HEK293 (cell line): ENCODE results near the gene SLC16A5.

Experiments used
- CTCF ChIA-PET: fragments of 350-600 bp; formaldehyde crosslinking; extraction: SDS; loops from one replicate; lab custom pipeline; 2021; ENCODE audit warnings: antibody characterized with exemption; lab: Yijun Ruan, JAX
- POLR2A ChIA-PET: fragments of 300-600 bp; formaldehyde crosslinking; extraction: SDS; loops from one replicate; lab custom pipeline; 2020; ENCODE audit warnings: antibody characterized with exemption, inconsistent platforms; lab: Yijun Ruan, JAX
- H3K27ac ChIP-seq: fragments of 200-500 bp; sonication (Bioruptor generic); 2 replicates; pipeline ENCODE4 v1.5.1; 2014; ENCODE audit warnings: low read depth, low read length, control low read depth, inconsistent platforms; ENCODE audit errors: extremely low read depth
- H3K36me3 ChIP-seq, 2 experiments: fragments of 200-500 bp in 1 of 2; sonication (Bioruptor generic) in 1 of 2; 1 replicate in 1 of 2; 2 replicates in 1 of 2; pipeline ENCODE4 v1.5.1; 2014 to 2017; ENCODE audit warnings: inconsistent platforms in 2 of 2, low read length in 2 of 2; ENCODE audit not compliant: control insufficient read depth in 2 of 2, insufficient read depth in 1 of 2
- H3K4me1 ChIP-seq: fragments of 200-500 bp; sonication (Bioruptor generic); 2 replicates; pipeline ENCODE4 v1.5.1; 2014; ENCODE audit warnings: mild to moderate bottlenecking, low read length, inconsistent platforms; ENCODE audit not compliant: control insufficient read depth, insufficient read depth
- H3K4me3 ChIP-seq: 2 replicates; pipeline ENCODE4 v1.5.1; 2011; ENCODE audit warnings: low read depth, mild to moderate bottlenecking, control low read depth, low read length, moderate library complexity
- H3K9me3 ChIP-seq: fragments of 200-500 bp; sonication (Bioruptor generic); 2 replicates; pipeline ENCODE4 v1.5.1; 2014; ENCODE audit warnings: low read depth, low read length, inconsistent platforms; ENCODE audit not compliant: control insufficient read depth, insufficient read depth
- GFI1B ChIP-seq: fragments of 450-650 bp; formaldehyde crosslinking; IDR thresholded peaks from 2 replicates; pipeline ENCODE4 v1.5.1; 2016; ENCODE audit warnings: missing biosample characterization, missing genetic modification characterization
- GLI2 ChIP-seq: fragments of 450-650 bp; formaldehyde crosslinking; IDR thresholded peaks from 2 replicates; pipeline ENCODE4; 2017; ENCODE audit warnings: missing biosample characterization, missing genetic modification characterization, low read depth, borderline replicate concordance
- HOXD13 ChIP-seq: sonication (generic); formaldehyde crosslinking; IDR thresholded peaks from 2 replicates; pipeline ENCODE4 v1.8.0; 2022; ENCODE audit warnings: missing genetic modification reagents, borderline replicate concordance
- KLF1 ChIP-seq: fragments of 450-650 bp; formaldehyde crosslinking; IDR thresholded peaks from 2 replicates; pipeline ENCODE4 v1.5.1; 2016; ENCODE audit warnings: missing biosample characterization, missing genetic modification characterization
- KLF7 ChIP-seq: fragments of 450-650 bp; formaldehyde crosslinking; IDR thresholded peaks from 2 replicates; pipeline ENCODE4 v1.5.1; 2016; ENCODE audit warnings: missing biosample characterization, missing genetic modification characterization, borderline replicate concordance
- PRDM1 ChIP-seq: fragments of 450-650 bp; formaldehyde crosslinking; IDR thresholded peaks from 2 replicates; pipeline ENCODE4; 2016; ENCODE audit warnings: missing biosample characterization, missing genetic modification characterization
- SALL2 ChIP-seq: fragments of 450-650 bp; formaldehyde crosslinking; IDR thresholded peaks from 2 replicates; pipeline ENCODE4 v1.5.0; 2017; ENCODE audit warnings: missing biosample characterization, mild to moderate bottlenecking, missing genetic modification characterization, borderline replicate concordance
- ZBTB6 ChIP-seq: fragments of 450-650 bp; formaldehyde crosslinking; IDR thresholded peaks from 2 replicates; pipeline ENCODE4 v1.5.1; 2017; ENCODE audit warnings: missing biosample characterization, missing genetic modification characterization
- ZFHX2 ChIP-seq: fragments of 450-650 bp; formaldehyde crosslinking; conservative IDR thresholded peaks from 2 replicates; pipeline ENCODE4 v1.5.1; 2016; ENCODE audit warnings: missing biosample characterization, missing genetic modification characterization
- ZIC2 ChIP-seq: fragments of 450-650 bp; formaldehyde crosslinking; IDR thresholded peaks from 2 replicates; pipeline ENCODE4 v1.5.1; 2016; ENCODE audit warnings: missing biosample characterization, missing genetic modification characterization
- ZNF169 ChIP-seq: fragments of 450-650 bp; formaldehyde crosslinking; IDR thresholded peaks from 2 replicates; pipeline ENCODE4 v1.5.1; 2016; ENCODE audit warnings: missing biosample characterization, missing genetic modification characterization
- ZNF214 ChIP-seq: fragments of 450-650 bp; formaldehyde crosslinking; IDR thresholded peaks from 2 replicates; pipeline ENCODE4 v1.5.1; 2017; ENCODE audit warnings: missing biosample characterization, mild to moderate bottlenecking, missing genetic modification characterization, borderline replicate concordance
- ZNF221 ChIP-seq: fragments of 450-650 bp; formaldehyde crosslinking; IDR thresholded peaks from 2 replicates; pipeline ENCODE4 v1.5.1; 2017; ENCODE audit warnings: missing biosample characterization, missing genetic modification characterization, borderline replicate concordance
- ZNF341 ChIP-seq: fragments of 450-650 bp; formaldehyde crosslinking; IDR thresholded peaks from 2 replicates; pipeline ENCODE4; 2016; ENCODE audit warnings: low read depth, missing biosample characterization, missing genetic modification characterization
- ZNF394 ChIP-seq: fragments of 450-650 bp; formaldehyde crosslinking; IDR thresholded peaks from 2 replicates; pipeline ENCODE4 v1.5.1; 2016; ENCODE audit warnings: missing biosample characterization, missing genetic modification characterization, mild to moderate bottlenecking, moderate library complexity, borderline replicate concordance
- ZNF433 ChIP-seq: fragments of 450-650 bp; formaldehyde crosslinking; IDR thresholded peaks from 2 replicates; pipeline ENCODE4 v1.5.1; 2016; ENCODE audit warnings: missing biosample characterization, missing genetic modification characterization, low read depth
- ZNF600 ChIP-seq: fragments of 450-650 bp; formaldehyde crosslinking; IDR thresholded peaks from 2 replicates; pipeline ENCODE4 v1.5.1; 2016; ENCODE audit warnings: missing biosample characterization, missing genetic modification characterization
- ZNF704 ChIP-seq: fragments of 450-650 bp; formaldehyde crosslinking; IDR thresholded peaks from 2 replicates; pipeline ENCODE4 v1.5.1; 2016; ENCODE audit warnings: missing biosample characterization, missing genetic modification characterization
- ZNF707 ChIP-seq: fragments of 450-650 bp; formaldehyde crosslinking; IDR thresholded peaks from 2 replicates; pipeline ENCODE4 v1.5.1; 2016; ENCODE audit warnings: missing biosample characterization, missing genetic modification characterization
- ZNF792 ChIP-seq: fragments of 450-650 bp; formaldehyde crosslinking; IDR thresholded peaks from 2 replicates; pipeline ENCODE4 v1.5.1; 2016; ENCODE audit warnings: missing biosample characterization, missing genetic modification characterization
- ZNF830 ChIP-seq: fragments of 450-650 bp; IDR thresholded peaks from 2 replicates; pipeline ENCODE4 v1.5.0; 2018; ENCODE audit warnings: missing biosample characterization, missing genetic modification characterization, low read depth, mild to moderate bottlenecking, moderate library complexity
- TF ChIP-seq, protein P1 (sequence below): fragments of 450-650 bp; formaldehyde crosslinking; IDR thresholded peaks from 2 replicates; pipeline ENCODE4 v1.5.1; 2016; ENCODE audit warnings: missing biosample characterization, missing genetic modification characterization
- TF ChIP-seq, protein P2 (sequence below): fragments of 450-650 bp; formaldehyde crosslinking; conservative IDR thresholded peaks from 2 replicates; pipeline ENCODE4 v1.5.1; 2016; ENCODE audit warnings: low read depth, missing biosample characterization, missing genetic modification characterization
- TF ChIP-seq, protein P3 (sequence below): fragments of 450-650 bp; formaldehyde crosslinking; IDR thresholded peaks from 2 replicates; pipeline ENCODE4 v1.5.1; 2016; ENCODE audit warnings: missing biosample characterization, missing genetic modification characterization

The SLC16A5 gene

GRCh38 chr17:75077496-75078283 lies 10.1 kb upstream of the SLC16A5 start (continued):
- TF ChIP-seq ZBTB6 (tag by site-specific recombination) (no peak), PRDM1 (tag by site-specific recombination) (no peak), ZNF341 (tag by site-specific recombination) (0 out of 2 replicates have a peak, but pooled peaks have one; percentile 32), GFI1B (tag by site-specific recombination) (no peak), GLI2 (tag by site-specific recombination) (no peak), ZNF394 (tag by site-specific recombination) (no peak), ZIC2 (tag by site-specific recombination) (no peak), ZNF830 (tag by site-specific recombination) (no peak), KLF7 (no peak), ZNF221 (tag by site-specific recombination) (no peak), ZNF214 (tag by site-specific recombination) (no peak), ZNF433 (tag by site-specific recombination) (no peak), SALL2 (tag by site-specific recombination) (no peak), HOXD13 (CRISPR knock-in tag) (no peak)
- TF ChIP-seq, protein P1, sequence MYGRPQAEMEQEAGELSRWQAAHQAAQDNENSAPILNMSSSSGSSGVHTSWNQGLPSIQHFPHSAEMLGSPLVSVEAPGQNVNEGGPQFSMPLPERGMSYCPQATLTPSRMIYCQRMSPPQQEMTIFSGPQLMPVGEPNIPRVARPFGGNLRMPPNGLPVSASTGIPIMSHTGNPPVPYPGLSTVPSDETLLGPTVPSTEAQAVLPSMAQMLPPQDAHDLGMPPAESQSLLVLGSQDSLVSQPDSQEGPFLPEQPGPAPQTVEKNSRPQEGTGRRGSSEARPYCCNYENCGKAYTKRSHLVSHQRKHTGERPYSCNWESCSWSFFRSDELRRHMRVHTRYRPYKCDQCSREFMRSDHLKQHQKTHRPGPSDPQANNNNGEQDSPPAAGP (tag by site-specific recombination), result no peak

DNA sequence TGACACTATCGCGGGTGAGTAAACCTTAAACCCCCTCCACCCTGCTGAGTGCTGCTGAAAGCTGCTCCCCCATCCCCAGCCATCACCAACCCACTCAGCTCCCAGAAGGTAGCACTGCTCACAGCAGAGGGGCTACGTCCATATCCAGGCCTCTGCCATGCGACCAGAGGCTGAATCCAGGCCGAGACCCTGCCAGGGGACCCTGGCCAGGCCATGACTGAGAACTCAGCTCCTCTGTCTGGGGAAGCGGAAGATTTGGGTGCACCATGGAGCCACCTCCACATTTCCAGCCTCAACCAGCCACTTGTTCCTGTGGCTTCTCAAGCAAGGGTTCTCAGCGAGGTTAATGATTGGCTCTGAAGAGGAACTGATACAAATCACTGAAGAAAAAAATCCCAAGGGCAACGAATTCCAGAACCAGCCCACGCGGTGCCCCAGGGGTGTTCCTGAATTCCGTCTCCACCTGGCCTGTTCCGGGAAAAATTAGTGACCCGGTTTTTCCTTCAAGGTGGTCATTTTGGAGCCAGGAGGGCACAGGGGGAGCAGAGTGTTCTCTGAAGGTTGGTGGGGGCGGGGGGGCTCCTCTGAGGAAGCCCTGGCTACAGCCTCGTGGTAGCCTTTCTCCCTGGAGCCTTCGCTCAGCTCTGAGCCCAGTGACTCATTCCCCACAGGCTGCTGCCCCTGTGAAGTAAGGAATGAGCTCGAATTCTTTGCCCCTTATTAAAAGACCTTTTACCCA lies 9.3 kb upstream of the SLC16A5 start:
- Histone ChIP-seq H3K4me1 (peaks cover 2% of the 10 kb centered on the region; the same call in 1 of the 2 replicates), H3K27ac (no peak overlapping the region), H3K36me3 (no peaks in the 10 kb centered on the region), H3K4me3 (no peak overlapping the region), H3K9me3 (no peaks in the 10 kb centered on the region)
- POLR2A ChIA-PET, result no interaction called here
- CTCF ChIA-PET, result interaction anchor here (0.7 to 1.6 kb wide), 3 partner anchors 19 to 218 kb away, joined by 3 to 8 read pairs (median 8); no protein-coding TSS in a partner anchor
- no peak for TF ChIP-seq ZNF704 (tag by site-specific recombination)
- peak; percentile 70 for TF ChIP-seq ZIC2 (tag by site-specific recombination)
- TF ChIP-seq ZNF169 (tag by site-specific recombination), result no peak
- peak; percentile 50; the same call in 1 of the 2 replicates for TF ChIP-seq ZFHX2 (tag by site-specific recombination)
- TF ChIP-seq KLF1, result peak; percentile 84
- TF ChIP-seq, protein P2, sequence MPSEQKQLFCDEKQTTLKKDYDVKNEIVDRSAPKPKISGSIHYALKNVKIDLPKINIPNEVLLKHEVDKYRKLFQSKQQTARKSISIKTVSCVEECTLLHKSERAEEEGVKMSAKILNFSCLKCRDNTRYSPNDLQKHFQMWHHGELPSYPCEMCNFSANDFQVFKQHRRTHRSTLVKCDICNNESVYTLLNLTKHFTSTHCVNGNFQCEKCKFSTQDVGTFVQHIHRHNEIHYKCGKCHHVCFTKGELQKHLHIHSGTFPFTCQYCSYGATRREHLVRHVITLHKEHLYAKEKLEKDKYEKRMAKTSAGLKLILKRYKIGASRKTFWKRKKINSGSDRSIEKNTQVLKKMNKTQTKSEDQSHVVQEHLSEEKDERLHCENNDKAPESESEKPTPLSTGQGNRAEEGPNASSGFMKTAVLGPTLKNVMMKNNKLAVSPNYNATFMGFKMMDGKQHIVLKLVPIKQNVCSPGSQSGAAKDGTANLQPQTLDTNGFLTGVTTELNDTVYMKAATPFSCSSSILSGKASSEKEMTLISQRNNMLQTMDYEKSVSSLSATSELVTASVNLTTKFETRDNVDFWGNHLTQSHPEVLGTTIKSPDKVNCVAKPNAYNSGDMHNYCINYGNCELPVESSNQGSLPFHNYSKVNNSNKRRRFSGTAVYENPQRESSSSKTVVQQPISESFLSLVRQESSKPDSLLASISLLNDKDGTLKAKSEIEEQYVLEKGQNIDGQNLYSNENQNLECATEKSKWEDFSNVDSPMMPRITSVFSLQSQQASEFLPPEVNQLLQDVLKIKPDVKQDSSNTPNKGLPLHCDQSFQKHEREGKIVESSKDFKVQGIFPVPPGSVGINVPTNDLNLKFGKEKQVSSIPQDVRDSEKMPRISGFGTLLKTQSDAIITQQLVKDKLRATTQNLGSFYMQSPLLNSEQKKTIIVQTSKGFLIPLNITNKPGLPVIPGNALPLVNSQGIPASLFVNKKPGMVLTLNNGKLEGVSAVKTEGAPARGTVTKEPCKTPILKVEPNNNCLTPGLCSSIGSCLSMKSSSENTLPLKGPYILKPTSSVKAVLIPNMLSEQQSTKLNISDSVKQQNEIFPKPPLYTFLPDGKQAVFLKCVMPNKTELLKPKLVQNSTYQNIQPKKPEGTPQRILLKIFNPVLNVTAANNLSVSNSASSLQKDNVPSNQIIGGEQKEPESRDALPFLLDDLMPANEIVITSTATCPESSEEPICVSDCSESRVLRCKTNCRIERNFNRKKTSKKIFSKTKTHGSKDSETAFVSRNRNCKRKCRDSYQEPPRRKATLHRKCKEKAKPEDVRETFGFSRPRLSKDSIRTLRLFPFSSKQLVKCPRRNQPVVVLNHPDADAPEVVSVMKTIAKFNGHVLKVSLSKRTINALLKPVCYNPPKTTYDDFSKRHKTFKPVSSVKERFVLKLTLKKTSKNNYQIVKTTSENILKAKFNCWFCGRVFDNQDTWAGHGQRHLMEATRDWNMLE (tag by site-specific recombination), result no peak
- TF ChIP-seq ZNF600, result 0 out of 2 replicates have a peak, but pooled peaks have one; percentile 27
- no peak for TF ChIP-seq ZNF707 (tag by site-specific recombination)
- TF ChIP-seq ZNF792 (tag by site-specific recombination), result no peak
- TF ChIP-seq, protein P3, sequence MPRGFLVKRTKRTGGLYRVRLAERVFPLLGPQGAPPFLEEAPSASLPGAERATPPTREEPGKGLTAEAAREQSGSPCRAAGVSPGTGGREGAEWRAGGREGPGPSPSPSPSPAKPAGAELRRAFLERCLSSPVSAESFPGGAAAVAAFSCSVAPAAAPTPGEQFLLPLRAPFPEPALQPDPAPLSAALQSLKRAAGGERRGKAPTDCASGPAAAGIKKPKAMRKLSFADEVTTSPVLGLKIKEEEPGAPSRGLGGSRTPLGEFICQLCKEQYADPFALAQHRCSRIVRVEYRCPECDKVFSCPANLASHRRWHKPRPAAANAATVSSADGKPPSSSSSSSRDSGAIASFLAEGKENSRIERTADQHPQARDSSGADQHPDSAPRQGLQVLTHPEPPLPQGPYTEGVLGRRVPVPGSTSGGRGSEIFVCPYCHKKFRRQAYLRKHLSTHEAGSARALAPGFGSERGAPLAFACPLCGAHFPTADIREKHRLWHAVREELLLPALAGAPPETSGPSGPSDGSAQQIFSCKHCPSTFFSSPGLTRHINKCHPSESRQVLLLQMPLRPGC (tag by site-specific recombination), result no peak
